CD4-positive, alpha-beta T cell (primary cell): ENCODE measurements around the gene POPDC2. TPM values are rescaled to one million over a fixed set of nuclear protein-coding genes. Genes with fewer than 3 reads are reported as not detected.

Experiments used
- ATAC-seq: fragments of 200-7000 bp; cut with Tn5 transposase; one replicate; pipeline ENCODE4 v1.10.0; 2022; ENCODE audit warnings: mild to moderate bottlenecking; ENCODE audit not compliant: poor library complexity
- CTCF ChIA-PET: fragments of 350-600 bp; sonication (Branson Sonifier 250); formaldehyde crosslinking; loops from one replicate; lab custom pipeline; 2021; ENCODE audit warnings: antibody characterized with exemption, inconsistent platforms; lab: Charles Lee
- POLR2A ChIA-PET: fragments of 350-600 bp; sonication (Branson Sonifier 250); formaldehyde crosslinking; loops from one replicate; lab custom pipeline; 2021; ENCODE audit warnings: antibody characterized with exemption, inconsistent platforms; lab: Charles Lee
- DNase-seq, 14 experiments: peaks; one replicate each; pipeline ENCODE4 v3.0.0-alpha.2; 2013 to 2020; ENCODE audit warnings: mixed read lengths in 2 of 14
- H3K27ac ChIP-seq, 2 donors: one replicate each; pipeline versions ENCODE4 v1.5.1 to v1.7.0; 2013; ENCODE audit warnings: low read length in 2 of 2, low read depth in 1 of 2, mild to moderate bottlenecking in 1 of 2
- H3K27me3 ChIP-seq, 2 experiments: 1 replicate in 1 of 2; 2 replicates in 1 of 2; pipeline versions ENCODE4 v1.6.1 to v1.7.0; 2013; ENCODE audit warnings: low read length in 2 of 2, control low read depth in 1 of 2, mild to moderate bottlenecking in 1 of 2, moderate library complexity in 1 of 2; ENCODE audit not compliant: insufficient read depth in 2 of 2, control insufficient read depth in 1 of 2
- H3K36me3 ChIP-seq: one replicate; pipeline ENCODE4 v1.6.1; 2013; ENCODE audit warnings: low read length, control low read depth; ENCODE audit not compliant: insufficient read depth
- H3K4me1 ChIP-seq: one replicate; pipeline ENCODE4 v1.6.1; 2013; ENCODE audit warnings: low read length, control low read depth; ENCODE audit not compliant: insufficient read depth
- H3K4me3 ChIP-seq: one replicate; pipeline ENCODE4 v1.5.1; 2013; ENCODE audit warnings: mild to moderate bottlenecking, low read length, moderate library complexity
- H3K9me3 ChIP-seq, 2 experiments: 1 replicate in 1 of 2; 2 replicates in 1 of 2; pipeline versions ENCODE4 v1.6.1 to v1.7.0; 2013; ENCODE audit warnings: low read length in 2 of 2, mild to moderate bottlenecking in 2 of 2, control low read depth in 1 of 2, moderate library complexity in 1 of 2; ENCODE audit not compliant: control insufficient read depth in 1 of 2, insufficient read depth in 1 of 2
- H3K27ac Mint-ChIP-seq: one replicate; pipeline ENCODE4 v1.8.0; 2020; ENCODE audit warnings: mixed read lengths
- H3K27me3 Mint-ChIP-seq: one replicate; pipeline ENCODE4 v1.8.0; 2021; ENCODE audit warnings: mixed read lengths
- H3K36me3 Mint-ChIP-seq: one replicate; pipeline ENCODE4 v1.8.0; 2021; ENCODE audit warnings: low read depth, mixed read lengths
- H3K4me1 Mint-ChIP-seq: one replicate; pipeline ENCODE4 v1.8.0; 2021; ENCODE audit warnings: low read depth, mixed read lengths
- H3K4me3 Mint-ChIP-seq: one replicate; pipeline ENCODE4 v1.8.0; 2020; ENCODE audit warnings: mild to moderate bottlenecking, mixed read lengths
- H3K9me3 Mint-ChIP-seq: one replicate; pipeline ENCODE4 v1.8.0; 2020; ENCODE audit warnings: mixed read lengths
- CTCF ChIP-seq: fragments of 200-600 bp; IDR thresholded peaks from one replicate; pipeline ENCODE4 v1.8.0; 2022; ENCODE audit warnings: antibody characterized with exemption, mild to moderate bottlenecking
- intact Hi-C, 2 experiments: fragments of 100-400 bp; cut with DNase I in 1 of 2; cut with micrococcal nuclease in 1 of 2; formaldehyde crosslinking; loops; one replicate each; pipeline versions ENCODE4 v1.15.1 to v1.9.0; 2023 to 2025; cut with DNase I, micrococcal nuclease
- total RNA-seq, 174 experiments: library from RNA in 2 of 174; stranded (reverse) in 2 of 174; gene quantifications; one replicate each; pipeline ENCODE4 v1.2.3 and lab custom pipeline; 2021 to 2026

The POPDC2 gene
- total RNA-seq, 2 experiments from 2014 or later: 2.6 to 3.5 TPM

GRCh38 chr3:119598410-119599098, 61.8 kb downstream of the POPDC2 start:
- H3K4me3 Mint-ChIP-seq: no peak overlapping the region
- H3K36me3 Mint-ChIP-seq: no peaks in the 10 kb centered on the region
- no peak overlapping the region for H3K27ac Mint-ChIP-seq
- no peaks in the 10 kb centered on the region for H3K27me3 ChIP-seq
- ATAC-seq: no peak
- DNase-seq: no peak
- H3K27ac ChIP-seq: no peak overlapping the region
- intact Hi-C loops: no loop called here
- no peaks in the 10 kb centered on the region for H3K9me3 Mint-ChIP-seq
- no peaks in the 10 kb centered on the region for H3K27me3 Mint-ChIP-seq
- no peaks in the 10 kb centered on the region for H3K4me1 Mint-ChIP-seq
- H3K4me1 ChIP-seq: peaks cover 16% of the 10 kb centered on the region
- H3K36me3 ChIP-seq: no peaks in the 10 kb centered on the region
- TF ChIP-seq CTCF: no peak
- peaks cover 0 to 3% of the 10 kb centered on the region in 2 experiments for H3K9me3 ChIP-seq
- ChIA-PET POLR2A (interaction anchor here (0.6 kb wide), 1 partner anchor 1412 kb away, joined by 3 read pairs; no protein-coding TSS in a partner anchor), CTCF (no interaction called here)
- no peak overlapping the region for H3K4me3 ChIP-seq

GRCh38 chr3:119597548-119598288, 62.7 kb downstream of the POPDC2 start, which contains the start of gene PLA1A:
Gene PLA1A, plus strand, starts transcription at chr3:119597885. Its CDS starts 29 bp downstream, at chr3:119597914.
- no peaks in the 10 kb centered on the region for H3K36me3 ChIP-seq
- H3K9me3 ChIP-seq: peaks cover 0 to 3% of the 10 kb centered on the region in 2 experiments
- ATAC-seq: no peak
- ChIA-PET CTCF (no interaction called here), POLR2A (no interaction called here)
- DNase-seq: no peak
- no peak within 1 kb of the TSS for H3K4me3 Mint-ChIP-seq
- intact Hi-C loops: no loop called here
- no peaks in the 10 kb centered on the region for H3K27me3 ChIP-seq
- no peaks in the 10 kb centered on the region for H3K4me1 Mint-ChIP-seq
- no peaks in the 10 kb centered on the region for H3K9me3 Mint-ChIP-seq
- H3K36me3 Mint-ChIP-seq: no peaks in the 10 kb centered on the region
- no peak within 1 kb of the TSS for H3K27ac Mint-ChIP-seq
- TF ChIP-seq CTCF: no peak
- no peaks in the 10 kb centered on the region for H3K27me3 Mint-ChIP-seq
- no peak within 1 kb of the TSS for H3K4me3 ChIP-seq
- H3K4me1 ChIP-seq: peaks cover 16% of the 10 kb centered on the region
- no peak within 1 kb of the TSS for H3K27ac ChIP-seq

- peaks cover 16% of the 10 kb centered on the region for H3K4me1 ChIP-seq
- no peaks in the 10 kb centered on the region for H3K36me3 ChIP-seq
- DNase-seq (no peak), ATAC-seq (no peak)
- no peak overlapping the region for H3K27ac Mint-ChIP-seq
- H3K36me3 Mint-ChIP-seq: no peaks in the 10 kb centered on the region
- no peaks in the 10 kb centered on the region for H3K4me1 Mint-ChIP-seq
- H3K27me3 ChIP-seq: no peaks in the 10 kb centered on the region
- no peak for TF ChIP-seq CTCF
- no peaks in the 10 kb centered on the region for H3K27me3 Mint-ChIP-seq
- ChIA-PET CTCF (no interaction called here), POLR2A (no interaction called here)
- H3K9me3 Mint-ChIP-seq: no peaks in the 10 kb centered on the region
- peaks cover 0 to 3% of the 10 kb centered on the region in 2 experiments for H3K9me3 ChIP-seq
- no peak overlapping the region for H3K27ac ChIP-seq
- H3K4me3 ChIP-seq: no peak overlapping the region
- H3K4me3 Mint-ChIP-seq: no peak overlapping the region
- intact Hi-C loops: no loop called here
These were observed 64.0 kb downstream of the POPDC2 start for GRCh38 chr3:119596398-119596797.
